GM21381 (cell line): ENCODE results near the gene PHF23.

Source experiments
- ATAC-seq: cut with Tn5 transposase; IDR thresholded peaks from one replicate; pipeline ENCODE4 v1.9.1; 2021; ENCODE audit warnings: mild to moderate bottlenecking, moderate library complexity; ENCODE audit not compliant: unreplicated experiment

PHF23 gene

DNA sequence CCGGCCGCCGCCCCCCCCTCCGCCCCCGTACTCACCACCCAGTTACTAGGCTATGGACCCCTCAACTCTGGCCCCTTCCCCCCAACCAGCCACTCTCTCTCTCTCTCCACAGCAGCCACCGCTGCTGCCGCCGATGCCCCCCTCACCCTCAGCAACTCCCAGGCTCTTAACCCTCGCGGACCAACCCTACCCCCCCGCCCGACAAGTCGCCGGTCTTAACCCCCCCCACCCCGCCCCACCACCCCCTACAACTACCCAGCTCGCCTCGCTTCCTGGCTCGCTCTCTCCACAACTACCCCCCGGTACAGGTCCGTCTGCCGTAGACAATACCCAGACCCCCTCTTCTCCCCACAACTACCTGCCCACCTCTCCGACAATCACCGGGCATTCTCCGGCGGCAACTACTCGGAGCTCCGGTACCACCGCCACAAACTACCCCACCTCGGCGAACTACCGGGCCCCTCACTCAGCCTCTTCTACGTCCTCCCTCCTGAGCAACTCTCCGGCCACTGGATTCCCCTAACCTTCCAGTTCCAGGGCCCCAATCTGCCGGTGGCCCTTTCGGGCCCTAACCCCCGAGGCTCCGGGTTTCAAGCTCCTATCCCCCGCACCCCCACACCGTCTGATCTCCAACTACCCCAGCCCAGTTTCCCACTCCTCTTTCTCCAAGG lies 702 bp downstream of the PHF23 start:
- ATAC-seq, result no peak

DNA sequence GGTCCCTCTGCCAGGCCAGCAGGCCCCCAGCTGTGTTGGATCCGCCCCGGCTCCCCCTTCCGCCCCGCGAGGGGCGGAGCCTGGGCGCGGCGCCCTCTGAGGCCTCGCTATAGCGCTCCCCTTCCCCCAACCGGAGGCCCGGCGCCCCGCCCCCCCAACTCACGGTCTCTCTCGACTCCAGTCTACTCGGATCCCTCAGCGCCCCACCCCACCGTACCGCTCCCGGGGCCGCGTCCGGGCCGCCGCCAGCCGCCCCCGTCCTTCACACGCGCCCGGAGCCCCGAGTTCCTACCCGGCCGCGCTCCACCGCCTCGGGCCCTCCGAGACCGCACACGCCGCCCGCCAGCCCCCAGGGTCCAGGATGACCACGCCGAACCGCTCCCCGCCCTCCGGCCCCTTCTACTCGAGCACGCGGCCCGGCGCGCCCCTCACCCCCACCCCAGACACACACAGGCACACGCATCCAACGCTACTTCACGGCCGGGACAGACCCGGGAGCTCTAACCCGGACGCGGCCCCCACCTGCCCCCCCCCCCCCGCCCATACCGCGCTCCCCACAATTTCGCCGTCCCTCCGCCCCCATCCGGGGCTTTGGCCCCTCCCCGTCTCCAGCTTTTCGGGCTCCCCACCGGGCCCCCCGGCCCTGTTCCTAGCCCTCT lies 1.4 kb downstream of the PHF23 start:
- ATAC-seq, result no peak

- no peak for ATAC-seq
These were observed 1.9 kb downstream of the PHF23 start for GRCh38 chr17:7237266-7237760.

GRCh38 chr17:7236808-7237207 lies 2.4 kb downstream of the PHF23 start:
- ATAC-seq, result no peak

GRCh38 chr17:7235693-7236665 lies 3.3 kb downstream of the PHF23 start:
- ATAC-seq, result no peak

DNA sequence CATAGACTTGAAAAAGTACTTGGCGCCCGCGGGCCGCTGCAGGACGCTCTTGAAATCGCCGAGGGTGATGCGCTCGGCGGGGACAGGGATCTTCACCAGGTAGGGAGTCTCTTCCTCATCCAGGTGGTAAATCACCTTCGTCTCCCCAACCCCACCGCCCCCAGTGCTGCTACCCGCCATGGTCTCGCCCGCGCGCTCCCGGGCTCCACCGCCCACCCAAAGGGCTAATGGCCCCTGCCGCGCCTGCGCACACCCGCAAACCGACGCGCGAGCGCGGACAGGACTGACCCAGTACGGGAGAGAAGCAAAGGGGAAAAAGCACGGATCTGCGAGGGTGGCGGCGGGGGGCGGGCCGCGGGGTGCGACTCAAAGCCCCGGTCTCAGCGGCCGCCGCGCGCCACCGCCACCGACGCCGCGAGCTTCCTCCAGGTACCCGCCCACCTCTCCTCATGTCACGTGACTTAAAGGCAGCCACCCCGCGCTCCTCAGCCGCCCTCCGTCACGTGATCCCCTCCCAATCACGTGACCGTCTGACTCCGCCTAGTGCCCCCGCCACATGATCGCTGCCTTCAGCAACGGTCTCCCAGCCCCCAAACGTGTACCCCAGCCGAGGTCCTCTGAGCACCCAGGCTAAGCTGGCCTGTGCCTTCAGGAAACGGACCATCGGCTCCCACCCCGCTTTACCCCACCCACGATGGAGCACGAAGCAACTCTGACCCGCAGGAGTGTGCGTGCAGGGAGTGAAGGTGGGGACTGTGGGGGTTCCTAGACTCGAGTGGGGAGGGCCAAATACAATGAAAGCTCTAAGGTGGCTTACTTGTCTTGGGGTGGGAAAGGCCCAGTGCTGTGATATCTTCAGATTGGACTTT lies 4.9 kb downstream of the PHF23 start, which contains the start of gene DVL2:
TSS of gene DVL2 (minus strand) at position 435 of the 869 bp plus-strand sequence. CDS start at position 180, 255 bp downstream.
- ATAC-seq, result peak; percentile 63

DNA sequence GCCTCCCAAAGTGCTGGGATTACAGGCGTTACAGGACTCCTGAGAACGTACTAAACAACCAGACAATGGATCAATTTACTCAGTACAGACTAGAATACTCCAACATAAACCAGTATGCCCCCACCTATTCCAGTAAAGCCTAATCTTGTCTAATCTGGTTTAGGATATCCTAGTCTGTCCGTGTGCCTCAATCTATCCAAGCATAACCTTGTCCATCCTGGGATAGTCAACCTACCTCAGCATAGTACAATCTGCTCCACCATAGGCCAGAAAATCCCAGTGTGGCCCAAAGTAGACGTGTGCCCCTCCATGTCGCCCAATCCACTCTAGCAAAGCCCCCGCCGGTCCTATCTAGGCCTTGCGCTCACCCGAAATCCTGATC lies 5.6 kb downstream of the PHF23 start:
- no peak for ATAC-seq

DNA sequence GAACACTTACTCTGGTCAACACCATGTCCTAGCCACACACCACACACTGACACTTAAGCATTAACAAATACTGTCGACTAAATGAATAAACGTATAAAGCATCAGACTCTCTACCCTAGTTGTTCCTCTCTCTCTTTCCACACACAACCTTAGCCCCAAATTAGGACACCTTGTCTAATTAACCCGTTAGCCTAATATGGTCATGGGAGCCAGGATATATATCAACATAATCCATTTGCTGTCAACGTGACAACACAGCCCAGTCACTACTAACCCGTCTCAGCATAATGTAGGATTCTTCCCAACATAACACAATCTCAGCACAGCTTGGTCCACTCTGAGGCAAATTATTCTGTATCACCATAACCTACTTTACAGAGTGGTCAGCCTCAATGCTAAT lies 7.1 kb downstream of the PHF23 start:
- ATAC-seq, result no peak

GRCh38 chr17:7229504-7229903 lies 9.8 kb downstream of the PHF23 start:
- ATAC-seq, result no peak

- ATAC-seq, result no peak
These were observed 10.3 kb downstream of the PHF23 start for GRCh38 chr17:7228920-7229319.

DNA sequence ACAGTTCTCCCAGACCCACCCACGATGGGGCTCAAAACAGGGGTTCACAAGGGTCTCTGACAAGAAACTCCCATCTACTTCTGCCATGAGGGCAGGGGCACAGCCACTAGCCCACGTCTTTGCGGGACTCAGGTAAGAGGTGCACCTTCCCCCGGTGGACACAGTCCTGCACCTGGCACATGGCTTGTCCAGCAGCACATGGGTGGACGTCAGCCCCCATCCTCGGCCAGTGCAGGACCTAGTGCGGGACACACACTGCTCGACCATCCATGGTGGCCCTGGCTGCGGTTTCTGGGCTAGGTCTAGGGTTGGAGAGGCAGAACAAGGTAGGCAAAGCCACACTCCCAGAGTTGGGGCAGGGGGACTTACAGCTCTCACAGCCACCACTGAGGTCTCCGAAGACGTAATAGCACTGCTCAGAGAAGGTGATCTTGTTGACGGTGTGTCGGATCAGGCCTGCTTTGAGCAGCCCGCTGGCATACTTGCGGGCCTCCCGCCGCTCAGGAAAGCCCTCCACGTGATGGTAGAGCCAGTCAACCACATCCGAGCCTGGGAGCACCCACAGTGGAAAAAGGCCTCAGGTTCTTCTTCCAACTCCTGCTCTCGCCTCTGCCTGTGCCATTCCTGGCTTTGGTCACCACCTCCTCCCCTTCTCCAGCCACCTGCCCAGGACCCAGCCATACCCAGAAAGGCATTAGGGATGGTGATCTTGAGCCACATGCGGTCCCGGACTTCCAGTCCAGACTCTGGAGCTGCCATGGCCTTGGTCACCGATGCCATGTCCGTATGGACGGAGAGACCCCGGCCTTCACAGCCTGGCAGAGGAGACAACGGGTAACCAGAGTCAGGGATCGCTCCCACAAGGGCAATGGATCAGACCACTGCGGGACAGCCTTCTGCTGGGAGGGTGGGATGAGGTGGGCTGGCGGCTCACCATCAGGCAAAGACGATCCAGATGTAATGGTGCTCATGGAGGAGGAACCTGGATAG lies 12.2 kb downstream of the PHF23 start:
- ATAC-seq, result no peak

GRCh38 chr17:7225711-7226331 lies 13.4 kb downstream of the PHF23 start:
- ATAC-seq, result no peak

GRCh38 chr17:7224661-7225111 lies 14.6 kb downstream of the PHF23 start:
- ATAC-seq, result no peak

GRCh38 chr17:7224110-7224509 lies 15.1 kb downstream of the PHF23 start:
- ATAC-seq, result no peak

DNA sequence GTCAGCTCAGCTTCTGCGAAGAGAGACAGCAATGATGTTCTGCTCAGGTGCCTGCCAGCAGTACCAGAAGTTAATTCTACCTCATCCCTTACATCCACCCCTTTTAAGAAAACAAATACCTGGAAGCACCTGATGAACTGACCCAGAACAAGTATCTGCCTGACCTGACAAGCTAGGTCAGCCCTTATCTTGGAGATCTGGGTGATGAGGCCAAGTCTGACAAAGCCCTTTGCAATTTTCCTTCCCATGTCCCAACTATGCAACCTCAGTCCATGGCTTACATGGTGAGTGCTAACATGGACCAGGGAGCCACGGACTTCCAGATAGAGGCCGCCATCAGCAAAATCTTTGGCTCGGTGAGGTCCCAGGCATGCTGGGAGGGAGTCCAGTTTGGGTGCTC lies 15.9 kb downstream of the PHF23 start:
- no peak for ATAC-seq

DNA sequence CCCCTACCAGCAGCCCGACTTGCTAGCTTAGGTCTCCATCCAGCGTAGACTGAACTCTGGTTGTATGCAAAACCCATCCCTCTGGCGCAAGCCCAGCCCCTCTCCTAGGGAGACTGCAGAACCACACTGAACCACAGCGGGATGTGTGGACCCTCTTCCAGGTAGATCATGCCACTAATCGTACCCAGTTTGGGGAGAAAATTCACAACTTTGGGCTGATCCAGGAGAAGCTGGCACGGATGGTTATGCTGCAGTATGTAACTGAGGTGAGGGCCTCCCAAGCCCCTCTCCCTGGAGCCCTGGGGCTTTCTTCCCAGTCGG lies 16.3 kb downstream of the PHF23 start:
- no peak for ATAC-seq

DNA sequence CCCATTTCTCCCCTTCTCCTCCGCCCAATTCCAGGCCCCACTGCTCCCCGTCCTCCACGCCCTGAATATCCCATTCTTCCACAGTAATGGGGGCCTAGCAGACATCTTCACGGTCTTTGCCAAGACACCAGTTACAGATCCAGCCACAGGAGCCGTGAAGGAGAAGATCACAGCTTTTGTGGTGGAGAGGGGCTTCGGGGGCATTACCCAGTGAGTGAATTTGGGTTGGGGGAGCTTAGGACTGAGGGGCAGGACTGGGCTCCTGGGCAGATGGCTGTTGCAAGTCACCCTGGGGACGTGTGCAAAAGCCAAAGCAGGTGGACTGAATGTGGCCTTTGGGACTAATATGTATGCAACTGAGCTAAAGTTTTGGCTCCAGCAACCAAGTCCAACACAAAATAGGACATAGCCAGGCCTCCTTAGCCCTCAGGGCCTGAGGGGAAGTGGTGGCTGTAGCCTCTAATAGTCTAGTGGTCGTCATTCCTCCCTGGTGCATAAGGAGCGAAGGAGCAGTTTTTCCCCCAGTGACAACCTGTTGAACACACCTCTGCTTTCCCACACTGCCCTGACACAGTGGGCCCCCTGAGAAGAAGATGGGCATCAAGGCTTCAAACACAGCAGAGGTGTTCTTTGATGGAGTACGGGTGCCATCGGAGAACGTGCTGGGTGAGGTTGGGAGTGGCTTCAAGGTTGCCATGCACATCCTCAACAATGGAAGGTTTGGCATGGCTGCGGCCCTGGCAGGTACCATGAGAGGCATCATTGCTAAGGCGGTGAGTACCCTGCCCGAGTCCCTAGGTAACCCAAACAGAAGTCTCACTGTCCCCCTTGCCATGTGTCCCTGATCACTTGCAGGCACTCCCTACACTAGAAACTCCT lies 16.9 kb downstream of the PHF23 start:
- ATAC-seq, result no peak
